Ovary (tissue), 9 donors: ENCODE results near the gene HS6ST3. TPM values are rescaled to one million over a fixed set of nuclear protein-coding genes. Genes with fewer than 3 reads are reported as not detected.

Experiments
- DNase-seq, 5 donors: peaks; one replicate each; pipeline ENCODE4 v3.0.0-alpha.2; 2019 to 2020
- H3K27ac ChIP-seq, 2 donors: fragments of 200-600 bp; one replicate each; pipeline versions ENCODE4 v1.5.1 to v1.8.0; 2019 to 2022
- H3K27me3 ChIP-seq: fragments of 200-600 bp; one replicate; pipeline ENCODE4 v1.8.0; 2022
- H3K36me3 ChIP-seq: fragments of 200-600 bp; sonication (generic); one replicate; pipeline ENCODE4 v1.5.1; 2019
- H3K4me1 ChIP-seq: one replicate; pipeline ENCODE4 v1.8.1; 2013; ENCODE audit warnings: mild to moderate bottlenecking, moderate library complexity; ENCODE audit not compliant: insufficient read depth
- H3K4me3 ChIP-seq: fragments of 200-600 bp; sonication (generic); one replicate; pipeline ENCODE4 v1.5.1; 2017
- H3K9me3 ChIP-seq, 2 donors: fragments of 200-600 bp in 1 of 2; sonication (generic) in 1 of 2; one replicate each; pipeline versions ENCODE4 v1.5.1 to v1.8.1; 2013 to 2019; ENCODE audit warnings: mild to moderate bottlenecking in 1 of 2, moderate library complexity in 1 of 2
- EP300 ChIP-seq: sonication (generic); formaldehyde crosslinking; IDR thresholded peaks from one replicate; pipeline ENCODE4 v1.6.1; 2017; ENCODE audit warnings: antibody characterized with exemption
- POLR2A ChIP-seq: fragments of 450-650 bp; IDR thresholded peaks from one replicate; pipeline ENCODE4 v1.6.1; 2017; ENCODE audit warnings: antibody characterized with exemption, mild to moderate bottlenecking, moderate library complexity
- WGBS, 3 donors: extraction: QIAGEN DNeasy Blood & Tissue Kit in 1 of 3; methylation state at CpG; one replicate each; pipeline versions ENCODE4 v1.1.5 to v1.1.7; 2013 to 2017; 5-methylcytosine and 5-hydroxymethylcytosine counted together
- intact Hi-C, 4 donors: fragments of 100-400 bp; cut with DNase I; formaldehyde crosslinking; loops; one replicate each; pipeline versions ENCODE4 v1.11.0 to v1.15.1; 2022 to 2023
- polyA plus RNA-seq, 2 donors: library from polyadenylated mRNA; stranded (reverse); fragments of 200-250 nt in 1 of 2; fragments of 350-450 nt in 1 of 2; fragmentation: Illumina TruSeq in 1 of 2; extraction: RNeasy Lipid Tissue Mini Kit (QIAGEN cat#74804) in 1 of 2; gene quantifications; one replicate each; pipeline ENCODE4 v1.2.3, GENCODE V29; 2013 to 2014
- total RNA-seq, 7 donors: library from RNA; depleted of rRNA in 2 of 7; stranded (reverse); fragments of >200 nt in 2 of 7; fragmentation: NEBNext Ultra II Directional in 3 of 7; extraction: Animal tissue kit (Norgen Biotek cat#: 25700) in 3 of 7; gene quantifications; one replicate each; pipeline versions ENCODE4 v1.1.0 to v1.2.4, GENCODE V29; 2016 to 2023
- TF ChIP-seq, protein P1 (sequence below), 3 donors: fragments of 450-650 bp in 2 of 3; fragments of 200-600 bp in 1 of 3; IDR thresholded peaks; one replicate each; pipeline versions ENCODE4 v1.5.1 to v1.8.0; 2016 to 2022; ENCODE audit warnings: antibody characterized with exemption in 3 of 3, mild to moderate bottlenecking in 1 of 3
- donor health status: DM: no; HTN: no; CAD: no; lungs with moderate emphysema.
- donor health status: DM: no; HTN: no; CAD: no.
- donor health status: Bipolar disorder and iron deficiency.
- donor health status: DM: yes; HTN: yes; CAD: no.
- donor health status: DM: no; HTN: no; CAD: no.
- donor health status: DM: yes; HTN: yes; CAD: no.

The HS6ST3 gene
- total and polyA plus RNA-seq, 9 donors: 0.05 to 0.46 (median 0.19) TPM; not detected in 3

DNA sequence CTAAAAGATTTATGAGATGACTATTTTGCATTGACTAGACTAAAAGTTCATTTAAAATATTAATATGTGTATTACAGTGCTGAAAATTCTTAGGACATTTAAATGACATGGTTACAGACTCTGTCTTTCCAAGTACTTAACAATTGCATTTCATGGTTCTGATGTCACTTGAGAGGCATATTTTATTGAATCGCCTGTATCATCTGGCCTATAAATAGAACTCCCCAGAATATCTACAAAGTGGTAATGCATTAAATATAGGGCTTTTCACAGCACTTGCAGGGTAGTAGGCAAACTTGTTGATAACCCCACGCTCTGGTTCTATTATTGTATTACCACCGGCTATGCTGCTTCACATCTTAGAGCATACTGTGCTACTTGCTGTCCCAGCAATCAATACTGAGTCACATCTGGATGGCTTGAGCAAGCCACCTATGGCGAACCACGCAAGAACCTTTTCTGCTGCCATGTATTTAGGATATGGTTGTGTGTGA lies 400.6 kb downstream of the HS6ST3 start:
- 75 to 88% (median 88%) methylated on average over 5 of the region's 5 CpGs for WGBS, 3 donors
- no peak overlapping the region for H3K27ac ChIP-seq
- no peaks in the 10 kb centered on the region for H3K4me1 ChIP-seq
- TF ChIP-seq POLR2A: no peak
- TF ChIP-seq EP300: no peak
- TF ChIP-seq, protein P1, sequence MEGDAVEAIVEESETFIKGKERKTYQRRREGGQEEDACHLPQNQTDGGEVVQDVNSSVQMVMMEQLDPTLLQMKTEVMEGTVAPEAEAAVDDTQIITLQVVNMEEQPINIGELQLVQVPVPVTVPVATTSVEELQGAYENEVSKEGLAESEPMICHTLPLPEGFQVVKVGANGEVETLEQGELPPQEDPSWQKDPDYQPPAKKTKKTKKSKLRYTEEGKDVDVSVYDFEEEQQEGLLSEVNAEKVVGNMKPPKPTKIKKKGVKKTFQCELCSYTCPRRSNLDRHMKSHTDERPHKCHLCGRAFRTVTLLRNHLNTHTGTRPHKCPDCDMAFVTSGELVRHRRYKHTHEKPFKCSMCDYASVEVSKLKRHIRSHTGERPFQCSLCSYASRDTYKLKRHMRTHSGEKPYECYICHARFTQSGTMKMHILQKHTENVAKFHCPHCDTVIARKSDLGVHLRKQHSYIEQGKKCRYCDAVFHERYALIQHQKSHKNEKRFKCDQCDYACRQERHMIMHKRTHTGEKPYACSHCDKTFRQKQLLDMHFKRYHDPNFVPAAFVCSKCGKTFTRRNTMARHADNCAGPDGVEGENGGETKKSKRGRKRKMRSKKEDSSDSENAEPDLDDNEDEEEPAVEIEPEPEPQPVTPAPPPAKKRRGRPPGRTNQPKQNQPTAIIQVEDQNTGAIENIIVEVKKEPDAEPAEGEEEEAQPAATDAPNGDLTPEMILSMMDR (IDR thresholded peaks at IDR 0.05): no peak
- no peaks in the 10 kb centered on the region for H3K9me3 ChIP-seq
- H3K4me3 ChIP-seq: no peak overlapping the region
- H3K36me3 ChIP-seq: no peaks in the 10 kb centered on the region
- no peaks in the 10 kb centered on the region for H3K27me3 ChIP-seq
- no peak for DNase-seq
- intact Hi-C loops: no loop called here

GRCh38 chr13:96491103-96491502 lies 401.2 kb downstream of the HS6ST3 start:
- H3K27ac ChIP-seq: no peak overlapping the region
- no peaks in the 10 kb centered on the region for H3K27me3 ChIP-seq
- H3K4me3 ChIP-seq: no peak overlapping the region
- TF ChIP-seq POLR2A (no peak), EP300 (no peak)
- TF ChIP-seq, protein P1 (IDR thresholded peaks at IDR 0.05): no peak
- no peaks in the 10 kb centered on the region for H3K9me3 ChIP-seq
- intact Hi-C loops: no loop called here
- 70 to 77% (median 73%) methylated on average over 2 of the region's 2 CpGs for whole genome bisulfite sequencing, 3 donors
- H3K36me3 ChIP-seq: no peaks in the 10 kb centered on the region
- DNase-seq: no peak
- no peaks in the 10 kb centered on the region for H3K4me1 ChIP-seq

DNA sequence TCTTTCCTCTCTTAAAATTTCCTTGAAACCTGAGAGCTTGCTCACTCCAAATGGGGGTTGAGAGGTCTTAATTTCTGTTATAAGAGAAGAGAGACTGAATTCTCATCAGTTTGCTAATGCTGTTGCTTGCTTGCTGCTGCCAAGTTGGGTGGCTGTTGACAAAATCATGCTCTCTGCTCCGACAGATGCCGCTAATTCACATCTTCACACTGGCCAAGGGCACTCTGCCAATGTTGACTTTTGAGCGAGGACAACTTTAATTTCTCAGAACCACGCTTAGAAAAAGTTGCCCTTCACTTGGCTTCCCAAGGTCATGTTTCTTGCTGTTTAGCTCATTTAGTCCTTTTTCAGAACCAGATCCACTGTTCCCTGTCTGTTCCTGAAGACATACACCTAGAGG lies 402.9 kb downstream of the HS6ST3 start:
- Histone ChIP-seq H3K4me3 (no peak overlapping the region), H3K9me3 (no peaks in the 10 kb centered on the region), H3K4me1 (no peaks in the 10 kb centered on the region), H3K36me3 (no peaks in the 10 kb centered on the region), H3K27me3 (no peaks in the 10 kb centered on the region), H3K27ac (no peak overlapping the region)
- intact Hi-C loops: no loop called here
- TF ChIP-seq, protein P1 (IDR thresholded peaks at IDR 0.05): no peak
- no peak for TF ChIP-seq POLR2A
- no peak for TF ChIP-seq EP300
- DNase-seq: no peak
- 12 to 46% (median 12%) methylated on average over 4 of the region's 4 CpGs for WGBS, 3 donors

GRCh38 chr13:96499656-96500055 lies 409.7 kb downstream of the HS6ST3 start:
- TF ChIP-seq, protein P1 (IDR thresholded peaks at IDR 0.05): no peak
- TF ChIP-seq EP300 (no peak), POLR2A (no peak)
- no peaks in the 10 kb centered on the region for H3K4me1 ChIP-seq
- 73 to 77% (median 74%) methylated on average over 5 of the region's 5 CpGs for WGBS, 3 donors
- H3K27me3 ChIP-seq: no peaks in the 10 kb centered on the region
- no peaks in the 10 kb centered on the region for H3K36me3 ChIP-seq
- no peak overlapping the region for H3K4me3 ChIP-seq
- H3K9me3 ChIP-seq: no peaks in the 10 kb centered on the region
- DNase-seq: no peak
- no peak overlapping the region for H3K27ac ChIP-seq
- intact Hi-C loops: no loop called here
